SK-N-SH (cell line): Measurements from ENCODE around the gene PTPRN.

Source experiments
- CHD2 ChIP-seq: fragments of 150-350 bp; IDR thresholded peaks from 2 replicates; pipeline ENCODE4 v1.6.1; 2018; ENCODE audit warnings: low read length; ENCODE audit not compliant: partially characterized antibody
- MEF2A ChIP-seq: IDR thresholded peaks from 2 replicates; pipeline ENCODE4 v1.4.0; 2012; ENCODE audit warnings: low read depth, borderline replicate concordance
- NFIC ChIP-seq: IDR thresholded peaks from 2 replicates; pipeline ENCODE4 v1.4.0; 2012; ENCODE audit warnings: borderline replicate concordance
- POLR2AphosphoS5 ChIP-seq: IDR thresholded peaks from 2 replicates; pipeline ENCODE4 v1.6.1; 2012; ENCODE audit warnings: low read depth, low read length
- RFX5 ChIP-seq: IDR thresholded peaks from 2 replicates; pipeline ENCODE4 v1.6.1; 2012; ENCODE audit warnings: mild to moderate bottlenecking, improper control_type of control experiment, low read length
- TF ChIP-seq, protein P1 (sequence below): fragments of 200-600 bp; sonication (generic); IDR thresholded peaks from 2 replicates; pipeline ENCODE4 v1.6.1; 2017; ENCODE audit warnings: antibody characterized with exemption, mild to moderate bottlenecking, moderate library complexity

DNA sequence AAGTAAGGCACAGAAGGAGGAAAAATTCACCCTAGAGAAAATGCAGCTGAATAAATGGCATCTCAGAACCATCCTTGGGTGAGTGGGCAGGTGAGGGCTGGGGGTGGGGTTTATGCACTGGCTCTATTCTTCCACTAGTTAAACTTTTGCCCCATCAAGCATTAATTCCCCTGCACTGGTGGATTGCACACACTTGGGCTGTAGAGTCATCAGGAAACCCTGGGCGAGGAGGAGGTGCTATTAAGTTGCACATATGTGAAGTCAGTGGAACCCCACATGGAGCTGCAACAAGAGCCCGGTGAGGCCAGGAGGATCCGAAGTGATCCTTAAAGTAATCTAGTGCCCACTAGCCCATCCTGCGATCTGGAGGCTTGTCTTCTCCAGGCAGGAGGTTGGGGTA lies 36.8 kb downstream of the PTPRN start:
- no peak for TF ChIP-seq NFIC
- TF ChIP-seq POLR2AphosphoS5: no peak
- TF ChIP-seq, protein P1, sequence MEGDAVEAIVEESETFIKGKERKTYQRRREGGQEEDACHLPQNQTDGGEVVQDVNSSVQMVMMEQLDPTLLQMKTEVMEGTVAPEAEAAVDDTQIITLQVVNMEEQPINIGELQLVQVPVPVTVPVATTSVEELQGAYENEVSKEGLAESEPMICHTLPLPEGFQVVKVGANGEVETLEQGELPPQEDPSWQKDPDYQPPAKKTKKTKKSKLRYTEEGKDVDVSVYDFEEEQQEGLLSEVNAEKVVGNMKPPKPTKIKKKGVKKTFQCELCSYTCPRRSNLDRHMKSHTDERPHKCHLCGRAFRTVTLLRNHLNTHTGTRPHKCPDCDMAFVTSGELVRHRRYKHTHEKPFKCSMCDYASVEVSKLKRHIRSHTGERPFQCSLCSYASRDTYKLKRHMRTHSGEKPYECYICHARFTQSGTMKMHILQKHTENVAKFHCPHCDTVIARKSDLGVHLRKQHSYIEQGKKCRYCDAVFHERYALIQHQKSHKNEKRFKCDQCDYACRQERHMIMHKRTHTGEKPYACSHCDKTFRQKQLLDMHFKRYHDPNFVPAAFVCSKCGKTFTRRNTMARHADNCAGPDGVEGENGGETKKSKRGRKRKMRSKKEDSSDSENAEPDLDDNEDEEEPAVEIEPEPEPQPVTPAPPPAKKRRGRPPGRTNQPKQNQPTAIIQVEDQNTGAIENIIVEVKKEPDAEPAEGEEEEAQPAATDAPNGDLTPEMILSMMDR: no peak
- TF ChIP-seq RFX5: no peak
- no peak for TF ChIP-seq MEF2A
- no peak for TF ChIP-seq CHD2
